ENCODE measurements around the gene SAPCD2. TPM values are rescaled to one million over a fixed set of nuclear protein-coding genes. Genes with fewer than 3 reads are reported as not detected.

Gene SAPCD2
- total RNA-seq, 1 experiment from 2014 or later, result 15.7 TPM

DNA sequence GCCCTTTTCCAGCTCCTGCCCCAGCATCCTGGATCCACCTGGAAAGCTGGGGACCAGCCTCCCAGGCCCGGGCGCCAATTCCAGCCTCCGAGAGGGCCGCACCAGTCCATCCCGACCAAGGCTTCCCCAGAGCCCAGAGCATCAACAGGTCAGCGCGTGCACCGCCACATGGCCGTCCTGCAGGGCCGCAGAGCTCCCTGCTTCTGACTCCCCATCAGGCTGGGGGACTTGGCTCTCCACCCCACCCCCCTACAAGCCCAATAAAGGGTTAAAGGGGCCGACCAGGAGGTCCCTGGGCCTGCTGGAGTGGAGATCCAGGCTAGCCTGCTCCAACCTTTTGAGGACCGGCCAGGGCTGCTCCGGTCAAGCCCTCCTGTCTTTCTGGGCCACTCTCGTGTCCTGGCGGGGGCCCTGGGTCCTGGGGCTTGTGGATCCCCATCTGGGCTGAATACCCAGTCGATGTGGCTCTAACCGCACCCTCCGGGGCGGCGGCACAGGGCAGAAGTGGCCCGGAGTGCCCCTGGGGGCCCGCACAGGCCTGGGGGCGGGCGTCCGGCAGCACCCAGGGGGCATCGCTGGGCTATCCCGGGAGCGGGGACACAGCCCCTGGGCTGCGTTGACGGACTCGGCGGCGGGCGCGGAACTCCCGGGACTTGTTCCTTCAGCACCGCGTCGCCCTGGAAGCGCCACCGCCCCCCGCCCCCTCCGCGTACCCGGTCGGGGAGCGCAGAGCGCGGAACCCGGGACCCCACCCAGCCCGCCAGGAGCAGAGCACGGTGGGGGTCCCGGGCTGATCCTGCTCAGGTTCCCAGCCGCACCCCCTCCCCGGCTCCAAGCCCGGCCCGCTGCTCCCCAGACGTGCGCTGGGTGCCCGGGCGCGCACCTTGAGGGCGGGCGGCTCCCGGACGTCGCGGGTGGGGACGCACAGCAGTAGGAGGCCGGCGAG is 17.1 kb downstream of the SAPCD2 start:
- peak overlapping the region; percentile 61 for H3K4me3 Mint-ChIP-seq (ENCODE audit: unreplicated experiment)
- BruUV-seq (replicated peaks), result no TSS peak
- intact Hi-C loops (cut with micrococcal nuclease), result no loop called here
- no peak for TF ChIP-seq CTCF (IDR thresholded peaks at IDR 0.05; ENCODE audit: unreplicated experiment)
- H3K9me3 Mint-ChIP-seq (ENCODE audit: unreplicated experiment), result no peaks in the 10 kb centered on the region
- H3K36me3 Mint-ChIP-seq (ENCODE audit: insufficient read depth, unreplicated experiment), result no peaks in the 10 kb centered on the region
- H3K27me3 Mint-ChIP-seq (ENCODE audit: insufficient read depth, unreplicated experiment), result no peaks in the 10 kb centered on the region
- no peak overlapping the region for H3K27ac Mint-ChIP-seq (ENCODE audit: low read depth, unreplicated experiment)
- peaks cover 7% of the 10 kb centered on the region for H3K4me1 Mint-ChIP-seq (ENCODE audit: insufficient read depth, unreplicated experiment)
- CTCF ChIA-PET, result interaction anchor here (0.5 to 1.8 kb wide), 5 partner anchors 10 to 261 kb away, joined by 3 to 18 read pairs (median 5); no protein-coding TSS in a partner anchor
- DNase-seq (ENCODE audit: unreplicated experiment), result no peak
- POLR2A ChIA-PET, result interaction anchor here (0.8 to 1.0 kb wide), 3 partner anchors 15 to 79 kb away, joined by 3 to 4 read pairs (median 3); no protein-coding TSS in a partner anchor

GRCh38 chr9:137052293-137052692 is 18.1 kb downstream of the SAPCD2 start:
- no peak overlapping the region for H3K27ac Mint-ChIP-seq (ENCODE audit: low read depth, unreplicated experiment)
- H3K4me3 Mint-ChIP-seq (ENCODE audit: unreplicated experiment), result no peak overlapping the region
- no TSS peak for BruUV-seq (replicated peaks)
- no peak for DNase-seq (ENCODE audit: unreplicated experiment)
- ChIA-PET CTCF (interaction anchor here (0.6 to 1.8 kb wide), 4 partner anchors 11 to 260 kb away, joined by 3 to 18 read pairs (median 10); no protein-coding TSS in a partner anchor), POLR2A (interaction anchor here (0.8 to 0.9 kb wide), 2 partner anchors 16 to 36 kb away, joined by 3 to 4 read pairs; no protein-coding TSS in a partner anchor)
- intact Hi-C loops (cut with micrococcal nuclease), result no loop called here
- H3K36me3 Mint-ChIP-seq (ENCODE audit: insufficient read depth, unreplicated experiment), result no peaks in the 10 kb centered on the region
- TF ChIP-seq CTCF (IDR thresholded peaks at IDR 0.05; ENCODE audit: unreplicated experiment), result no peak
- peaks cover 7% of the 10 kb centered on the region for H3K4me1 Mint-ChIP-seq (ENCODE audit: insufficient read depth, unreplicated experiment)
- H3K27me3 Mint-ChIP-seq (ENCODE audit: insufficient read depth, unreplicated experiment), result no peaks in the 10 kb centered on the region
- H3K9me3 Mint-ChIP-seq (ENCODE audit: unreplicated experiment), result no peaks in the 10 kb centered on the region

- H3K27me3 Mint-ChIP-seq (ENCODE audit: insufficient read depth, unreplicated experiment), result no peaks in the 10 kb centered on the region
- H3K4me1 Mint-ChIP-seq (ENCODE audit: insufficient read depth, unreplicated experiment), result peaks cover 7% of the 10 kb centered on the region
- ChIA-PET POLR2A (no interaction called here), CTCF (interaction anchor here (1.6 to 1.8 kb wide), 3 partner anchors 12 to 22 kb away, joined by 5 to 18 read pairs (median 14); no protein-coding TSS in a partner anchor)
- no peaks in the 10 kb centered on the region for H3K36me3 Mint-ChIP-seq (ENCODE audit: insufficient read depth, unreplicated experiment)
- no peak overlapping the region for H3K27ac Mint-ChIP-seq (ENCODE audit: low read depth, unreplicated experiment)
- TSS peak; percentile 43 for BruUV-seq (replicated peaks)
- no peak for TF ChIP-seq CTCF (IDR thresholded peaks at IDR 0.05; ENCODE audit: unreplicated experiment)
- H3K4me3 Mint-ChIP-seq (ENCODE audit: unreplicated experiment), result no peak overlapping the region
- intact Hi-C loops (cut with micrococcal nuclease), result no loop called here
- no peak for DNase-seq (ENCODE audit: unreplicated experiment)
- no peaks in the 10 kb centered on the region for H3K9me3 Mint-ChIP-seq (ENCODE audit: unreplicated experiment)
Observed at GRCh38 chr9:137051145-137051724, 19.1 kb downstream of the SAPCD2 start.

GRCh38 chr9:137050570-137050969 is 19.8 kb downstream of the SAPCD2 start:
- intact Hi-C loops (cut with micrococcal nuclease), result no loop called here
- H3K9me3 Mint-ChIP-seq (ENCODE audit: unreplicated experiment), result no peaks in the 10 kb centered on the region
- no peaks in the 10 kb centered on the region for H3K27me3 Mint-ChIP-seq (ENCODE audit: insufficient read depth, unreplicated experiment)
- H3K4me1 Mint-ChIP-seq (ENCODE audit: insufficient read depth, unreplicated experiment), result peaks cover 3% of the 10 kb centered on the region
- no peak overlapping the region for H3K4me3 Mint-ChIP-seq (ENCODE audit: unreplicated experiment)
- no TSS peak for BruUV-seq (replicated peaks)
- CTCF ChIA-PET, result no interaction called here
- no peak overlapping the region for H3K27ac Mint-ChIP-seq (ENCODE audit: low read depth, unreplicated experiment)
- POLR2A ChIA-PET, result no interaction called here
- DNase-seq (ENCODE audit: unreplicated experiment), result no peak
- no peaks in the 10 kb centered on the region for H3K36me3 Mint-ChIP-seq (ENCODE audit: insufficient read depth, unreplicated experiment)
- no peak for TF ChIP-seq CTCF (IDR thresholded peaks at IDR 0.05; ENCODE audit: unreplicated experiment)

All from MCF 10A (cell line).